Bronchial epithelial cell (primary cell): ENCODE results near the gene MS4A18. TPM values are rescaled to one million over a fixed set of nuclear protein-coding genes. Genes with fewer than 3 reads are reported as not detected.

Experiments used
- DNase-seq: peaks from one replicate; pipeline ENCODE4 v3.0.0-alpha.2; 2010; ENCODE audit warnings: low read depth
- FAIRE-seq: peaks from 2 replicates; lab custom pipeline; 2011; peaks lifted over from hg19 to GRCh38; lab: Jason Lieb, UNC
- H3K27me3 ChIP-seq: 2 replicates; pipeline ENCODE4 v1.5.1; 2011; ENCODE audit warnings: low read length; ENCODE audit not compliant: control insufficient read depth, insufficient read depth
- H3K36me3 ChIP-seq: 2 replicates; pipeline ENCODE4 v1.5.1; 2011; ENCODE audit warnings: low read length; ENCODE audit not compliant: control insufficient read depth, insufficient read depth
- H3K4me3 ChIP-seq: 2 replicates; pipeline ENCODE4 v1.5.1; 2011; ENCODE audit warnings: mild to moderate bottlenecking, low read depth, low read length, control low read depth
- total RNA-seq: library from RNA; depleted of rRNA; stranded (reverse); fragments of >200 nt; gene quantifications from 2 replicates; pipeline ENCODE4 v1.2.1, GENCODE V29; 2014
- TF ChIP-seq, protein P1 (sequence below): IDR thresholded peaks from 2 replicates; pipeline ENCODE4 v1.5.1; 2011; ENCODE audit warnings: mild to moderate bottlenecking, moderate library complexity, low read length, control low read depth, inconsistent platforms; ENCODE audit not compliant: insufficient read depth, severe bottlenecking

The MS4A18 gene
- total RNA-seq, 1 donor from 2014 or later = not detected

DNA sequence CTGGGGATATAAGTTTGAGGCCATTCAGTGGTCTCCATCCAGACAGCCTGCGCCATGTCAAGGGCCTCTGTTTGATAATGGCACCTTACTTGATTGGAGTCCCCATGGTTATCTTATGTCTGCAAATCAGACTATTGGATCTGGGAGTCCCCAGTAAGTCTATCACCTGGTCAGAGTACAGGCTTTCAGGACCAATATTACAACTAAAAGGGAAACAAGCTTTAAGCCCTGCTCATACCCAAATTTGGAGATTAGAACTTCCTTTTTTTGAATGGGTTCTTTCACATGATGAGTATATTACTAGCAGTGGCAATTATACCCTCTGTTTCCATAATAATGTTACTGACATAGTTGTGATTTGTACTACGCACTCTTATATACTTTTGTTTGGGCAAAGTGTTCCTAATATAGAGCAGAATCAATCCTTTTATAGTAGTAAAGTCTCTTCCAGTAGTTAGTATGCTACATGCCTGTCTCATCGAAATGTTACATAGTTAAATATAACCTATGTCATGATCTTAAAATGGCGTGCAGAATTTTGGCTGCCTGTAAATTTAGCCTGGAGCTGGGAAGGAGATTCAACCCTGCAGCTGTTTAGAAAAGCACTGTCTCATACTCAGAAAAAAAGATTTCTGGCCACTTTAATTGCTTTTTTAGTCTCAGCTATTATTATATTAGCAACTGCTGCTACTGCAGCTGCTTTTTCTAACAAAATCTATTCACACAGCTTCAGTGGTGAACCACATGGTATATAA lies 37.1 kb downstream of the MS4A18 start:
- no peaks in the 10 kb centered on the region for H3K36me3 ChIP-seq
- DNase-seq (no peak), FAIRE-seq (no peak)
- no peaks in the 10 kb centered on the region for H3K27me3 ChIP-seq
- H3K4me3 ChIP-seq = no peak overlapping the region
- TF ChIP-seq, protein P1, sequence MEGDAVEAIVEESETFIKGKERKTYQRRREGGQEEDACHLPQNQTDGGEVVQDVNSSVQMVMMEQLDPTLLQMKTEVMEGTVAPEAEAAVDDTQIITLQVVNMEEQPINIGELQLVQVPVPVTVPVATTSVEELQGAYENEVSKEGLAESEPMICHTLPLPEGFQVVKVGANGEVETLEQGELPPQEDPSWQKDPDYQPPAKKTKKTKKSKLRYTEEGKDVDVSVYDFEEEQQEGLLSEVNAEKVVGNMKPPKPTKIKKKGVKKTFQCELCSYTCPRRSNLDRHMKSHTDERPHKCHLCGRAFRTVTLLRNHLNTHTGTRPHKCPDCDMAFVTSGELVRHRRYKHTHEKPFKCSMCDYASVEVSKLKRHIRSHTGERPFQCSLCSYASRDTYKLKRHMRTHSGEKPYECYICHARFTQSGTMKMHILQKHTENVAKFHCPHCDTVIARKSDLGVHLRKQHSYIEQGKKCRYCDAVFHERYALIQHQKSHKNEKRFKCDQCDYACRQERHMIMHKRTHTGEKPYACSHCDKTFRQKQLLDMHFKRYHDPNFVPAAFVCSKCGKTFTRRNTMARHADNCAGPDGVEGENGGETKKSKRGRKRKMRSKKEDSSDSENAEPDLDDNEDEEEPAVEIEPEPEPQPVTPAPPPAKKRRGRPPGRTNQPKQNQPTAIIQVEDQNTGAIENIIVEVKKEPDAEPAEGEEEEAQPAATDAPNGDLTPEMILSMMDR = no peak

DNA sequence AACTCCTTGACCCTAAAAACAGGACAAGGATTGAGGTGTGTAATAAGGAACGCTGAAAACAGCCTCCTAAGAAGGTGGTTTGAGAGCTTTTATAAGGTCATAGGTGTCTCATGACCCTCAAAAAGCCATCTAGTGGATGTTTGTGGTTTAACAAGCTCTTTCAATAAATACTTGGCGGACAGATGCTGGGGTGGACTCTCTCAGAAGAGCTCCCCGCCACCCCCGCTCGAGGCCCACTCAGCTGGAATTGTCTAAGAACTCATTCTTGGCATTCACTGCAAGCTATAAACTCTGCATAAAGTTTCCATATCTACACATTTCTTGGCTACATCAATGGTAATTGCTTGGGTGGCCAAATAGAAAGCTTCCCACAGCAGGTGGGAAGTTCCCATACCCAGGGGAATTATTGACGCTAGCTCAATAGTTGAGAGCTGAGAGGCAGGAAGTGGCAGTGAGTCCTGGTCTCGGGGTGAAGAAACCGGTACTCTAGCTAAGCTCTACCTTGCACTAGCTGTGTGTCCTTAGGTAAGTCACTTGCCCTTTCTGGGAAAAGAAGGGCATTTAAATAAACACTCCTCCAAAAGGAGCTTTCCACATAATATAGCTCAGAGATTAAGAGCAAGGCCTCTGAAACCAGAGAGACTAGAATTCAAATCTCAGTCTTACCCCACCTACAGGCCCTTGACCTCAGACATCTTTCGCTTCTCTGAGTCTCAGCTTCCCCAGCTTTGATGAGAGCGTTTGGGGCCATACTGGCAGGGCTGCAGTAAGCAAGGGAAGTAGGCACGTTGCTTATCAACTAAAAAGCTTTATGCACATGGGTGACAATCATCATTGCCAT lies 38.6 kb downstream of the MS4A18 start:
- Histone ChIP-seq H3K36me3 (no peaks in the 10 kb centered on the region), H3K4me3 (no peak overlapping the region), H3K27me3 (no peaks in the 10 kb centered on the region)
- TF ChIP-seq, protein P1 = peak; percentile 40
- FAIRE-seq (no peak), DNase-seq (no peak)

DNA sequence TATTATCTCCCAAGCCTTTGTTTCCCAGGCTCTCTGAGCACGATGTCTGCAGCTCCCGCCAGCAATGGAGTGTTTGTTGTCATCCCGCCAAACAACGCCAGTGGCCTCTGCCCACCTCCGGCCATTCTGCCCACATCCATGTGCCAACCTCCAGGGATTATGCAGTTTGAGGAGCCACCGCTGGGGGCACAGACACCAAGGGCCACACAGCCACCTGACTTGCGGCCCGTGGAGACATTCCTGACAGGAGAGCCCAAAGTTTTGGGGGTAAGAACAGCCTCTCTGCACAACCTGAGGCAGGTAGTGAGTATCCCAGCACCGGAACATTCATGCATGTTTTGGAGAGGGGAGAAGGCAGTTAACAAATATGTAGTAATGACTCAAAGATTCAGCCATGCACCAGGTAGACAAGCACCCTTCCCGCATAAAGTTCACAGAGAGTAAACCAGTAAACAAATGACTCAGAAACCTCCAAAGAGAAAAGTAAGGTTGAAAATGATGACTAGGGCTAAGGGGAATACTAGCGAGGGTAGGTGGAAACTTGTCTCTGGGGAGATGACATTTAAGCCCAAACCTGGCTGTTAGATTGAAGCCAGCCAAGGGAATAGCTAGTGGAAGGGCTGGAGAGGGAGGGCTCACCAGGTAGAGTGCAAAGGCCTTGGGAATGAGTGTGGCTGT lies 39.3 kb downstream of the MS4A18 start:
- Histone ChIP-seq H3K27me3 (no peaks in the 10 kb centered on the region), H3K36me3 (no peaks in the 10 kb centered on the region), H3K4me3 (no peak overlapping the region)
- TF ChIP-seq, protein P1 = no peak
- no peak for FAIRE-seq
- DNase-seq = no peak

DNA sequence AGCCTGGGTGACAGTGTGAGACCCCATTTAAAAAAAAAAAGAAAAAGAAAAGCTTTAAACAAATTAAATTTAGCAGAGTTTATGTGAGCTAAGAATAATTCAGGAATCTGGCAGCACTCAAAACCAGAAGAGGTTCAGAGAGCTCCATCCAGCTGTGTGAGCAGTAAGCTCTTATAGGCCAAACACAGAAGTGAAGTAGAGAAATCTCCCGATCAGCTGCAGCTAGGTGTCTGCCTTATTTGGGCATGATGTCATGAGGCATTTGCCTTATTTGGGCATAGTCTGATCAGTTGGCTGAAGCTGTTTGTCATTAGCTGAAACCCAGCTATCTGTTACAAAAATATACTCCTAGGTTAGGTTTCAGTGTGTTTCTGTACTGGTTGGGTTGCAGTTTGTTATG lies 40.4 kb downstream of the MS4A18 start:
- TF ChIP-seq, protein P1 = no peak
- H3K4me3 ChIP-seq = no peak overlapping the region
- DNase-seq (no peak), FAIRE-seq (no peak)
- no peaks in the 10 kb centered on the region for H3K36me3 ChIP-seq
- H3K27me3 ChIP-seq = no peaks in the 10 kb centered on the region

DNA sequence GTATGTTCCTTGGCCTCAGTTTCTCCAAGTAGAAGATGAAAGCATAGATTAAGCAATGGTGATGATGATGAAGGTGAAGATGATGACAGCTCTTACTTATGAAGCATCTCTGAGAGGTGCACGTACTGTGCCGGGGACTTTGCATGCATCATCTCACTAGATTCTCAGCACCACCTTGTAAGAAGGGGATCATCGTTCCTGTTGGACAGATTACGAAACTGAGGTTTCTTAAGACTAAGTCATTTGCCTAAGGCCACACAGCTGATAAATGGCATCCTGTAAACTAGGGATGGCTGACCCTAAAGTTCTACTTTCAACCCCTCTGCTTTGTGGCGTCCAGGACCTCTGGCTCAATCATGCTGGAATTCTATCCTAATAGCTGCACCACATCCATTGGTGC lies 40.8 kb downstream of the MS4A18 start:
- no peak for DNase-seq
- TF ChIP-seq, protein P1 = no peak
- no peak for FAIRE-seq
- no peak overlapping the region for H3K4me3 ChIP-seq
- H3K27me3 ChIP-seq = no peaks in the 10 kb centered on the region
- H3K36me3 ChIP-seq = no peaks in the 10 kb centered on the region
